Right lobe of liver (tissue), 4 donors: ENCODE measurements around the gene DENND2C.

Experiments
- CTCF ChIP-seq, 4 donors: fragments of 200-600 bp in 3 of 4; fragments of 450-650 bp in 1 of 4; IDR thresholded peaks; one replicate each; pipeline versions ENCODE4 v1.5.1 to v1.8.0; 2016 to 2022; ENCODE audit warnings: antibody characterized with exemption in 4 of 4, mild to moderate bottlenecking in 2 of 4
- POLR2A ChIP-seq: fragments of 450-650 bp; IDR thresholded peaks from one replicate; pipeline ENCODE4 v1.6.1; 2017; ENCODE audit warnings: antibody characterized with exemption, mild to moderate bottlenecking
- donor health status: DM: no; HTN: no; CAD: no.
- donor health status: DM: no; HTN: no; CAD: no.
- donor health status: DM: no; HTN: yes; CAD: no.

GRCh38 chr1:114540272-114540671, 129.6 kb downstream of the DENND2C start:
- TF ChIP-seq CTCF (IDR thresholded peaks at IDR 0.05) (no peak), POLR2A (no peak)
